Progenitor cell of endocrine pancreas (in vitro differentiated cells): ENCODE measurements around the gene CTPS2. TPM values are rescaled to one million over a fixed set of nuclear protein-coding genes. Genes with fewer than 3 reads are reported as not detected.
"Not testable (repeated sequence)": the region's sequence is repeated elsewhere in the genome, so short reads cannot be mapped to it uniquely, and the experiment has no call there.

Experiments used
- DNase-seq: peaks from one replicate; pipeline ENCODE4 v3.0.0; 2021; ENCODE audit warnings: low spot score; ENCODE audit not compliant: unreplicated experiment
- H3K27ac Mint-ChIP-seq: 2 replicates; pipeline ENCODE4 v1.8.0; 2021; ENCODE audit warnings: mild to moderate bottlenecking, moderate library complexity, mixed read lengths
- H3K27me3 Mint-ChIP-seq: 2 replicates; pipeline ENCODE4 v1.8.0; 2021; ENCODE audit warnings: mixed read lengths
- H3K36me3 Mint-ChIP-seq: 2 replicates; pipeline ENCODE4 v1.8.0; 2022; ENCODE audit warnings: mixed read lengths; ENCODE audit not compliant: insufficient read depth
- H3K4me1 Mint-ChIP-seq: 2 replicates; pipeline ENCODE4 v1.8.0; 2021; ENCODE audit warnings: low read depth, mixed read lengths
- H3K4me3 Mint-ChIP-seq: 2 replicates; pipeline ENCODE4 v1.8.0; 2021; ENCODE audit warnings: low read depth, mild to moderate bottlenecking, moderate library complexity, mixed read lengths
- H3K9me3 Mint-ChIP-seq: 2 replicates; pipeline ENCODE4 v1.8.0; 2021; ENCODE audit warnings: low read depth, mixed read lengths
- total RNA-seq: library from RNA; stranded (reverse); gene quantifications from 2 replicates; pipeline ENCODE4 v1.2.1, GENCODE V29; 2021
- TF ChIP-seq, protein P1 (sequence below): fragments of 200-600 bp; sonication (generic); IDR thresholded peaks from one replicate; pipeline ENCODE4 v1.5.0; 2021; ENCODE audit warnings: antibody characterized with exemption, mild to moderate bottlenecking; ENCODE audit not compliant: unreplicated experiment

The CTPS2 gene
- total RNA-seq, 1 donor from 2014 or later = 111 TPM

DNA sequence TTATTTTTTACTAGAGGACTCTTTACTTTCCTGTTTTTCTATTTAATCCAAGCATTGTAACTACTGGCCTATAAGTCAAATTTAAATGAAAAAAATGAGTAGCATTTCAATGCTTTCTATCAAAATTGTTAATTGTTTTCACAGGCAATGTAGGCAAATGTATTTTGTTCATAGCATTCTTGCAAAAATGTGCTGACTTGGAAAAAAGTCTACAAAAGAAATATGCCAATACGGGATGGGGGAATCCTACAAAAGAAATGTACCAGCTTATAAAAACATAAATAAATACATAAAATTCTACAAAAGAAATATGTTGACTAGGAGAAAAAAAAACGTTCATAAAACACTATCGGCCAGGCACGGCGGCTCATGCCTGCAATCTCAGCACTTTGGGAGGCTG is 77.4 kb downstream of the CTPS2 start:
- TF ChIP-seq, protein P1, sequence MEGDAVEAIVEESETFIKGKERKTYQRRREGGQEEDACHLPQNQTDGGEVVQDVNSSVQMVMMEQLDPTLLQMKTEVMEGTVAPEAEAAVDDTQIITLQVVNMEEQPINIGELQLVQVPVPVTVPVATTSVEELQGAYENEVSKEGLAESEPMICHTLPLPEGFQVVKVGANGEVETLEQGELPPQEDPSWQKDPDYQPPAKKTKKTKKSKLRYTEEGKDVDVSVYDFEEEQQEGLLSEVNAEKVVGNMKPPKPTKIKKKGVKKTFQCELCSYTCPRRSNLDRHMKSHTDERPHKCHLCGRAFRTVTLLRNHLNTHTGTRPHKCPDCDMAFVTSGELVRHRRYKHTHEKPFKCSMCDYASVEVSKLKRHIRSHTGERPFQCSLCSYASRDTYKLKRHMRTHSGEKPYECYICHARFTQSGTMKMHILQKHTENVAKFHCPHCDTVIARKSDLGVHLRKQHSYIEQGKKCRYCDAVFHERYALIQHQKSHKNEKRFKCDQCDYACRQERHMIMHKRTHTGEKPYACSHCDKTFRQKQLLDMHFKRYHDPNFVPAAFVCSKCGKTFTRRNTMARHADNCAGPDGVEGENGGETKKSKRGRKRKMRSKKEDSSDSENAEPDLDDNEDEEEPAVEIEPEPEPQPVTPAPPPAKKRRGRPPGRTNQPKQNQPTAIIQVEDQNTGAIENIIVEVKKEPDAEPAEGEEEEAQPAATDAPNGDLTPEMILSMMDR = no peak
- H3K9me3 Mint-ChIP-seq = no peaks in the 10 kb centered on the region
- H3K4me1 Mint-ChIP-seq = peaks cover 5% of the 10 kb centered on the region
- peaks cover 50% of the 10 kb centered on the region for H3K36me3 Mint-ChIP-seq
- no peak overlapping the region for H3K4me3 Mint-ChIP-seq
- H3K27me3 Mint-ChIP-seq = no peaks in the 10 kb centered on the region
- DNase-seq = no peak
- H3K27ac Mint-ChIP-seq = no peak overlapping the region

DNA sequence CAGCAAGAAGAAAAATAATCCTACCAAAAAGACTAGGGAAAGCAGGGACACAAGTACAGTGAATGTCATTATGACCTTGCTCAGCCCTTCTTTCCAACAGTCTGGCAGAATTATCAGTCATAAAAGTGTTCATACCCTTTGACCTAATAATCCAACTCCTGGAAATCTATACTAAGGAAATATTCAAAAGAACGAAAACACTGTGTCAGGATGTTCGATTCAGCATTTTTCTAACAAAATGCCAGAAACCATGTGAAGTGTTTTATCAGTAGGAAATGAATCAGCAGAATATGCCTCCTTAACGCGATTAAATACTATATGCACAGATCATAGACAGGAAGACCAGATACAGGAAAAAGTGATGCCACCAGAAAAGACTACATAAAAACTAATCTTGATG is 78.7 kb downstream of the CTPS2 start:
- peaks cover 39% of the 10 kb centered on the region for H3K36me3 Mint-ChIP-seq

DNA sequence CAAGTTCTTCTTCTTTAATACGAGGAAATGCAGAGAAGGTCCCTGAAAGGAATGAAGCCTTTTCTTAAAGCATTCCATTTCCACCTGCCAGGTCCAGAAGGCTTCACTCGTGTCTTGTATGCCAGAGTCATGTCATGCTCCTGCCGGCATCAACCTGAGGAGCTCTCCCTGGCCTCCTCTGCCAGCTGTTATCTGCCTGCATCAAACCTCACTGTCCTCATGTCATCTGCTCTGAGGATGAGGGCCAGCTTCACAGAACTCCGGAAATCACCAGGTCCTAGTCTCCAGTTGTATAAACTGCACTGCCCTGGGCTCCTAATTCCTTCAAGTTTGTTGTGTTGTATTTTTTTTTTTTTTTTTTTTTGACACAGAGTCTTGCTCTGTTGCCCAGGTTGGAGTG is 82.6 kb downstream of the CTPS2 start:
- no peak overlapping the region for H3K4me3 Mint-ChIP-seq
- no peaks in the 10 kb centered on the region for H3K9me3 Mint-ChIP-seq
- no peaks in the 10 kb centered on the region for H3K27me3 Mint-ChIP-seq
- TF ChIP-seq, protein P1 = no peak
- peak overlapping the region; percentile 66 for H3K27ac Mint-ChIP-seq
- DNase-seq = no peak
- peaks cover 29% of the 10 kb centered on the region for H3K36me3 Mint-ChIP-seq
- peaks cover 20% of the 10 kb centered on the region for H3K4me1 Mint-ChIP-seq

More for the DNA sequence above, 78.7 kb downstream of the CTPS2 start:
- Mint-ChIP-seq H3K4me1 (peaks cover 13% of the 10 kb centered on the region), H3K27ac (peak overlapping the region; percentile 20), H3K27me3 (no peaks in the 10 kb centered on the region), H3K9me3 (no peaks in the 10 kb centered on the region), H3K4me3 (no peak overlapping the region)
- TF ChIP-seq, protein P1 = no peak
- no peak for DNase-seq

DNA sequence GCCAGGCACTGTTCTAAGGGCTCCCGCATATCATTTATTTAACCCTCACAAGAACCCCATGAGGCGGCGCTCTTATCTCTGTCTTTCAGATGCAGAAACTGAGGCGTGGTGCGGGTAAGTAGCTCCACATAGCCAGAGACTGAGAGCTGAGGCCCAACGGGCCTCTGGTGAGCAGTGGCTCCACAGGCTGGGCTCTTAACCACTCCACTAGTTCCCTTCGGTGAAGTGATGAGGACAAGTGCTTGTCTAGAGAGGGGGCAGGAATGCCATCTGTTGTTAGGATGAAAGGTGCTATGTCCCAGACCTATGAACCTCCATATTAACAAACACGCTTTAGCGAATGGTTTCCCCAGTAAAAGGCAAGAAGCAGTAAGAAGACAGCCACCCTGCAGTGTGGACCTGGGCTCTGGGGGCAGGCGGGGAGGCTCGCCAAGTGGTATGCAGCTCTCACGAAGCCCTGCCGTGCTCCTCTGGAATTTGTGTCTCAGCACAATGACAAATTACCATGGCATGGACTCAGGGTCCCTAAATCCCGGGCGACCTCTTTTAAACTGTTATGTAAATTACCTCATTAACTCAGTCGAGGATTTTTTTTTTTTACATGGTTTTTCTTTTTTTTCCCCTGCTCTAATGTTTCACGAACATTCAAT is 83.4 kb downstream of the CTPS2 start:
- peaks cover 34% of the 10 kb centered on the region for H3K36me3 Mint-ChIP-seq
- DNase-seq = no peak
- peak overlapping the region; percentile 66 for H3K27ac Mint-ChIP-seq
- peaks cover 20% of the 10 kb centered on the region for H3K4me1 Mint-ChIP-seq
- TF ChIP-seq, protein P1 = no peak
- no peak overlapping the region for H3K4me3 Mint-ChIP-seq
- no peaks in the 10 kb centered on the region for H3K27me3 Mint-ChIP-seq
- H3K9me3 Mint-ChIP-seq = no peaks in the 10 kb centered on the region

DNA sequence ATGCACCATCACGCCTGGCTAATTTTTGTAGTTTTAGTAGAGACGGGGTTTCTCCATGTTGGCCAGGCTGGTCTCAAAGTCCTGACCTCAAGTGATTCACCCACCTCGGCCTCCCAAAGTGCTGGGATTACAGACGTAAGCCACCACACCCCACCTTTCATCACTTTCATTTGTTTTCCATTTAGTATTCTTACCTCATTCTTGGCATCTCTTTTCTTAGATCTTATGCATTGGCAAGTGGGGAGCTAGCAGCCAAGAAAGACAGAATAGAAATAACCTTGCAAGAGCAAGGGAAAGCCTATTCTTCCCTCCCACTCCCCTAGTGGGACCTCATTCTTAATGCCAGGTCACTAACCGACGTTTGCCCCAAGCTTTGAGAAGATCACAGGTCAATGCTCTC is 84.0 kb downstream of the CTPS2 start:
- peaks cover 30% of the 10 kb centered on the region for H3K36me3 Mint-ChIP-seq
- not testable (repeated sequence) for H3K27me3 Mint-ChIP-seq, H3K4me3 Mint-ChIP-seq, H3K9me3 Mint-ChIP-seq, DNase-seq
- peak overlapping the region; percentile 66 for H3K27ac Mint-ChIP-seq
- peaks cover 20% of the 10 kb centered on the region for H3K4me1 Mint-ChIP-seq

DNA sequence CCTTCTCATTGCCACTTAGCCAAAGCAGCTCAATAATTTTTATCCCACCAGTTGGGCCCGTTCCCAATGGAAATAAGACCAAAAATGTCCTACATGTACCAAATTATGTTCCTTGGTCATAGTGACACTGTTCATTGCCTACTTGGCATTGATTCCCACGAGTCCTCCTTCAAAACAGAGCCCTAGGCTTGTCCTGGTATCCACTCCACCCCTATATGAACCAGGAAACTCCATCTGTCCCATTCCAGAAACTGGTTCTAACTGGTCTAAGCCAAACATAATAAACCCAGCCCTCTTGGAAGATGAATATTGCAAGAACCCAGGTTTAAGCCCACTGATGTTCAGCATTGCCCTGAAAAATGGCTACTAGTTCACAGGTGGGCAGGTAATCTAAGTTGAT is 93.4 kb downstream of the CTPS2 start:
- Mint-ChIP-seq H3K9me3 (no peaks in the 10 kb centered on the region), H3K36me3 (peaks cover 33% of the 10 kb centered on the region), H3K27ac (no peak overlapping the region), H3K4me3 (no peak overlapping the region), H3K4me1 (no peaks in the 10 kb centered on the region), H3K27me3 (no peaks in the 10 kb centered on the region)
- no peak for DNase-seq
- TF ChIP-seq, protein P1 = no peak
